GM23248 (cell line): ENCODE data around the gene KRTAP13-1.

Source experiments
- EZH2 ChIP-seq: fragments of 200-600 bp; sonication (generic); IDR thresholded peaks from 2 replicates; pipeline ENCODE4 v1.6.1; 2018; ENCODE audit warnings: antibody characterized with exemption, mild to moderate bottlenecking; ENCODE audit not compliant: insufficient read depth, poor library complexity, severe bottlenecking
- EZH2phosphoT487 ChIP-seq: fragments of 200-600 bp; sonication (generic); IDR thresholded peaks from 2 replicates; pipeline ENCODE4 v1.6.1; 2018; ENCODE audit warnings: antibody characterized with exemption, moderate library complexity, mild to moderate bottlenecking, low read depth; ENCODE audit not compliant: insufficient read depth

DNA sequence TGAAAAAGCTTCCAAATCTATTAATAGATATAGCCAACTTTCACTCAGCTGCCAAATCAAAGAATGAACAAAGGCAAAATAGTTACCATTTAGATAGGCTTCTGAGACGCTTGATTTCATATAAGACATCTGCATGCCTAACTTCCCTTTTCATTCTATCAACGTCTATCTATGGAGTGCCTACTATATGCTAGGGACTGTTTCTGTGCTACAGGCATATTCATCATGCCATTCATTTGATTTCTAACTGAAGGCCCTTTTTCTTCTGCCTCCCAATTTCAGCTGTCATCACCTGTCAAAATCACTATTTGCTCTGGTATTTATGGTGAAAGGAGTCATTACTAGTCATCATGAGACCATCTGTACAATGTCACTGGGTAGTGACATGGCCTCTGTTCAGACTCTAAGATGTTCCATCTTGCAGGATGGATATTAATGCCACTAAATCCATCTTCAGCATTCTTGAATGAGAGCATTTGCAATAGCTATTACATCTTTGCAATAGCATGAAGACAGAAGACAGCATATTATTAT is 4.3 kb upstream of the KRTAP13-1 start:
- no peak for TF ChIP-seq EZH2phosphoT487
- TF ChIP-seq EZH2: no peak
